DOHH2 (cell line): ENCODE results near the gene USP31.

Experiments used
- H3F3A ChIP-seq: fragments of 200-600 bp; sonication (generic), shearing (Covaris generic); 2 replicates; pipeline ENCODE4 v1.6.0; 2016; ENCODE audit warnings: antibody characterized with exemption, mild to moderate bottlenecking; ENCODE audit not compliant: control insufficient read depth, insufficient read depth
- H3K27ac ChIP-seq: fragments of 200-600 bp; sonication (generic); 2 replicates; pipeline ENCODE4 v1.5.1; 2014; ENCODE audit warnings: low read depth, mild to moderate bottlenecking, low read length, moderate library complexity
- H3K27me3 ChIP-seq: fragments of 200-600 bp; sonication (generic); 2 replicates; pipeline ENCODE4 v1.6.1; 2014; ENCODE audit warnings: mild to moderate bottlenecking, low read length, mixed read lengths; ENCODE audit not compliant: control insufficient read depth
- H3K36me3 ChIP-seq: fragments of 200-600 bp; sonication (generic); 2 replicates; pipeline ENCODE4 v1.6.1; 2014; ENCODE audit warnings: mild to moderate bottlenecking, low read length, moderate library complexity, mixed read lengths; ENCODE audit not compliant: control insufficient read depth
- H3K4me1 ChIP-seq: fragments of 200-600 bp; sonication (generic); 2 replicates; pipeline ENCODE4 v1.6.1; 2014; ENCODE audit warnings: mild to moderate bottlenecking, low read length, mixed read lengths; ENCODE audit not compliant: control insufficient read depth
- H3K4me2 ChIP-seq: fragments of 200-600 bp; sonication (generic); 2 replicates; pipeline ENCODE4 v1.6.0; 2014; ENCODE audit warnings: mild to moderate bottlenecking, low read length, moderate library complexity
- H3K4me3 ChIP-seq: fragments of 200-600 bp; sonication (generic); 2 replicates; pipeline ENCODE4 v1.5.1; 2014; ENCODE audit warnings: mild to moderate bottlenecking, low read length, mixed read lengths
- H3K79me2 ChIP-seq: fragments of 200-600 bp; sonication (generic); 2 replicates; pipeline ENCODE4 v1.6.1; 2014; ENCODE audit warnings: mild to moderate bottlenecking, low read length, mixed read lengths; ENCODE audit not compliant: control insufficient read depth
- H3K9me2 ChIP-seq: fragments of 200-600 bp; sonication (generic); replicated peaks from 2 replicates; pipeline ENCODE4 v1.6.1; 2014; ENCODE audit warnings: mild to moderate bottlenecking, low read length, mixed read lengths; ENCODE audit not compliant: control insufficient read depth
- H3K9me3 ChIP-seq: fragments of 200-600 bp; sonication (generic); 2 replicates; pipeline ENCODE4 v1.6.1; 2014; ENCODE audit warnings: antibody characterized with exemption, low read length, mixed read lengths; ENCODE audit not compliant: control insufficient read depth, insufficient read depth
- H4K20me1 ChIP-seq: fragments of 200-600 bp; sonication (generic); 2 replicates; pipeline ENCODE4 v1.6.0; 2014; ENCODE audit warnings: low read depth, mild to moderate bottlenecking, antibody characterized with exemption, low read length, moderate library complexity; ENCODE audit not compliant: control insufficient read depth, insufficient read depth
- EZH2phosphoT487 ChIP-seq: fragments of 200-600 bp; sonication (generic); IDR thresholded peaks from 2 replicates; pipeline ENCODE4 v1.6.1; 2017; ENCODE audit warnings: borderline replicate concordance, mild to moderate bottlenecking, antibody characterized with exemption, low read length, moderate library complexity, mixed read lengths
- TF ChIP-seq, protein P1 (sequence below): fragments of 200-600 bp; sonication (generic); IDR thresholded peaks from one replicate; pipeline ENCODE4 v1.5.1; 2014; ENCODE audit warnings: antibody characterized with exemption, mild to moderate bottlenecking, low read depth, low read length; ENCODE audit not compliant: poor library complexity, severe bottlenecking

Gene USP31

DNA sequence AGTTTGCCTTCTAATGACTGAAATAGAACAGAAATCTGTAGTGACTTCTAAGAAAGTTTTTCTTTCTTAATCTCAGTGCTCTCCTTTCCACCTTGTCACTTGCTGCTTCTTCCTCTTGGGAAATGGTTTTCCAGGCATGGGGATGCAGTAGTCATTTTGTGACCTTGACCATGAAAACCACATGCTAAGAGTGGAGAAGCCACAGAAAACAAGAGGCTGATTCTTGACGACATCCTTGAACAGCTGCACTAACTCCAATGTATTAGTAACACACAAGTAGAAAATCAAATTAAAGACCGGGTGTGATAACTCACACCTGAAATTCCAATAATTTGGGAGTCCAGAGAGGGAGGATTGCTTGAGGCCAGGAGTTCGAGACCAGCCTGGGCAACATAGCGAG, 15.5 kb upstream of the USP31 start:
- no peak for TF ChIP-seq EZH2phosphoT487
- TF ChIP-seq, protein P1, sequence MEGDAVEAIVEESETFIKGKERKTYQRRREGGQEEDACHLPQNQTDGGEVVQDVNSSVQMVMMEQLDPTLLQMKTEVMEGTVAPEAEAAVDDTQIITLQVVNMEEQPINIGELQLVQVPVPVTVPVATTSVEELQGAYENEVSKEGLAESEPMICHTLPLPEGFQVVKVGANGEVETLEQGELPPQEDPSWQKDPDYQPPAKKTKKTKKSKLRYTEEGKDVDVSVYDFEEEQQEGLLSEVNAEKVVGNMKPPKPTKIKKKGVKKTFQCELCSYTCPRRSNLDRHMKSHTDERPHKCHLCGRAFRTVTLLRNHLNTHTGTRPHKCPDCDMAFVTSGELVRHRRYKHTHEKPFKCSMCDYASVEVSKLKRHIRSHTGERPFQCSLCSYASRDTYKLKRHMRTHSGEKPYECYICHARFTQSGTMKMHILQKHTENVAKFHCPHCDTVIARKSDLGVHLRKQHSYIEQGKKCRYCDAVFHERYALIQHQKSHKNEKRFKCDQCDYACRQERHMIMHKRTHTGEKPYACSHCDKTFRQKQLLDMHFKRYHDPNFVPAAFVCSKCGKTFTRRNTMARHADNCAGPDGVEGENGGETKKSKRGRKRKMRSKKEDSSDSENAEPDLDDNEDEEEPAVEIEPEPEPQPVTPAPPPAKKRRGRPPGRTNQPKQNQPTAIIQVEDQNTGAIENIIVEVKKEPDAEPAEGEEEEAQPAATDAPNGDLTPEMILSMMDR: no peak
- Histone ChIP-seq H3K4me3 (no peak overlapping the region), H4K20me1 (no peaks in the 10 kb centered on the region), H3K4me2 (no peak overlapping the region), H3K36me3 (no peaks in the 10 kb centered on the region), H3K79me2 (no peaks in the 10 kb centered on the region), H3K4me1 (no peaks in the 10 kb centered on the region), H3K9me2 (no peaks in the 10 kb centered on the region), H3K9me3 (no peaks in the 10 kb centered on the region), H3F3A (no peaks in the 10 kb centered on the region), H3K27me3 (peaks cover 28% of the 10 kb centered on the region), H3K27ac (no peak overlapping the region)

DNA sequence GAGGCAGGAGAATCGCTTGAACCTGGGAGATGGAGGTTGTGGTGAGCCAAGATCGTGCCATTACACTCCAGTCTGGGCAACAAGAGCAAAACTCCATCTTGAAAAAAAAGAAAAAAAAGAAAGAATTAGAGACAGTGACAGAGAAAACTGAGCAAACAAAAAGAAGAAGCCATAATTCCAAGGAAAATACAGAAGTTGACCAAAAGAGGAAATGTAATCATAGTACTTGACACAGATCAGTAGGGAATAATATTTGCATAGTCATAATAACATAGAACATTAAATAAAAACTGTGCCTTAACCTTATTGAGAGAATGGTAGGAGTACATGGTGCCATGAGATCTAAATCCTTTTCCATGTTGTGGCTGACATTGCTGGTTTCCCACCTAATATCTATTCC, 14.7 kb upstream of the USP31 start:
- Histone ChIP-seq H3K4me1 (no peaks in the 10 kb centered on the region), H3K27me3 (peaks cover 24% of the 10 kb centered on the region), H3K4me2 (no peak overlapping the region), H3K9me3 (no peaks in the 10 kb centered on the region), H3F3A (no peaks in the 10 kb centered on the region), H3K36me3 (no peaks in the 10 kb centered on the region), H3K27ac (no peak overlapping the region), H3K79me2 (no peaks in the 10 kb centered on the region), H3K9me2 (no peaks in the 10 kb centered on the region), H4K20me1 (no peaks in the 10 kb centered on the region), H3K4me3 (no peak overlapping the region)
- TF ChIP-seq, protein P1: no peak
- TF ChIP-seq EZH2phosphoT487: no peak

GRCh38 chr16:23160574-23160973, 11.3 kb upstream of the USP31 start:
- Histone ChIP-seq H3K4me2 (no peak overlapping the region), H3K4me3 (no peak overlapping the region), H3K36me3 (no peaks in the 10 kb centered on the region), H3K4me1 (peaks cover 6% of the 10 kb centered on the region), H3K79me2 (no peaks in the 10 kb centered on the region), H3F3A (no peaks in the 10 kb centered on the region), H3K9me2 (no peaks in the 10 kb centered on the region), H3K27me3 (peaks cover 21% of the 10 kb centered on the region), H3K27ac (no peak overlapping the region), H4K20me1 (no peaks in the 10 kb centered on the region), H3K9me3 (no peaks in the 10 kb centered on the region)
- no peak for TF ChIP-seq EZH2phosphoT487
- TF ChIP-seq, protein P1: no peak

DNA sequence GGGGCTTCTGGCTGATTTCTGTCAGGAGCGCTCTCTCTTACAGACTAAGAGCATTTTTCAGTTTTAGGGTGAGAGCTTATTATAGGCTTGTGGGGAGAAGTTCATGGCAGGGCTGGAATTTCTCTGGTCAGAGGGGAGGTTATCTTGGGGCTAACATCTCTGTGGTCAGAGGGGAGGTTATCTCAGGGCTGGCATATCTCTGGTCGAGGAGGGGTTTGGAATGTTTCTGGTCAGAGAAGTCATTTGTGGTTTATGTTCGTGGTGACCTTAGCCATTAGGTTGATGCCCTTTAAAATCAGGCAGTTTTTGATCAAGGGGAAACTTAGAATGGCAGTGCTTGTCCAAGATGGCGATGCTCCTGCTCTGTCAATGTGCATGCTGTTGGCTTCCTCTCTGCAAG, 10.8 kb upstream of the USP31 start:
- Histone ChIP-seq H3K27ac (no peak overlapping the region), H3K4me3 (no peak overlapping the region), H3K9me3 (no peaks in the 10 kb centered on the region), H3K4me1 (peaks cover 6% of the 10 kb centered on the region), H3K27me3 (peaks cover 20% of the 10 kb centered on the region), H4K20me1 (no peaks in the 10 kb centered on the region), H3K4me2 (no peak overlapping the region), H3K36me3 (no peaks in the 10 kb centered on the region), H3K9me2 (no peaks in the 10 kb centered on the region), H3K79me2 (no peaks in the 10 kb centered on the region), H3F3A (no peaks in the 10 kb centered on the region)
- TF ChIP-seq, protein P1: no peak
- TF ChIP-seq EZH2phosphoT487: no peak
